Measurements from ENCODE around the gene GRID2. TPM values are rescaled to one million over a fixed set of nuclear protein-coding genes. Genes with fewer than 3 reads are reported as not detected.

GRID2 gene
- total and polyA plus RNA-seq, 9 of the 15 experiments (the other 6 are each of a cell fraction or from before 2014, with no cell fraction given): 0.04 TPM; not detected in 7

DNA sequence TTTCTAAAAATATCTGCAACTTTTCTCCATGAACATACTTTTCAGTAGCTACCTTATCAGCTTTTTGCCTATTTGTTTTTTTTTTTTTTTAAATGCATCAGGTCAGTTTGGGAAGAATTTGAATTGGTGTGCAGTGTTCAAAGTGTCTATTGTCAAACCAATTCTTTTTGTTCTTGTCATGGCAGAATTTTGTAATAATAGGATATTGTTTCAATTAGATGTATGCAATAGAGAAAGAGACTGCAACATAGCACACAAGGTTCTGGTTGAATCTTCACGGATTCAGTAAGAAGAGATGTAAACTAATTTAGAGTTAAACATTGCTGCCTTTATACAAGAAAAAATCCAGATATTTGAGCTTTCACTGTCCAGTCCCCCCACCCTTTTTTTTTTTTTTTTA is 277.1 kb downstream of the GRID2 start:
- in situ Hi-C loops (cut with MboI): no loop called here
- no peaks in the 10 kb centered on the region for H3K9me1 ChIP-seq (ENCODE audit: control insufficient read depth, insufficient read depth, low read length)
- DNase-seq (ENCODE audit: extremely low read depth in 1 of 4, low spot score in 3 of 4) (no peak), ATAC-seq (no peak), FAIRE-seq (no peak)
- no peak overlapping the region for H2AFZ ChIP-seq (ENCODE audit: low read depth, low read length)
- no peaks in the 10 kb centered on the region for H3K79me2 ChIP-seq (ENCODE audit: control insufficient read depth, insufficient read depth, low read length)
- H3K4me3 ChIP-seq: no peak overlapping the region
- intact Hi-C loops (cut with micrococcal nuclease): no loop called here
- no peak overlapping the region for H3K4me2 ChIP-seq (ENCODE audit: insufficient read depth, low read length)
- no peaks in the 10 kb centered on the region for H3K27me3 ChIP-seq (ENCODE audit: control insufficient read depth in 2 of 2, insufficient read depth in 2 of 2, low read length in 2 of 2)
- no peaks in the 10 kb centered on the region for H4K20me1 ChIP-seq (replicated peaks; ENCODE audit: control insufficient read depth, insufficient read depth, low read length)
- TF ChIP-seq ZNF197 (CRISPR knock-in tag; IDR thresholded peaks at IDR 0.05; ENCODE audit: low read depth) (no peak), PTTG1 (tag; IDR thresholded peaks at IDR 0.05; ENCODE audit: low read depth) (no peak), XRCC4 (IDR thresholded peaks at IDR 0.05; ENCODE audit: extremely low read depth, insufficient read depth, insufficient read length) (no peak), PML (IDR thresholded peaks at IDR 0.05; ENCODE audit: low read length) (no peak), CREB5 (CRISPR knock-in tag; IDR thresholded peaks at IDR 0.05) (no peak), TAF1 (IDR thresholded peaks at IDR 0.05; ENCODE audit: control insufficient read depth, extremely low read depth, insufficient read depth, low read length, severe bottlenecking) (no peak), NCOR1 (IDR thresholded peaks at IDR 0.05) (no peak), THRA (IDR thresholded peaks at IDR 0.05) (no peak)
- TF ChIP-seq, protein P1, sequence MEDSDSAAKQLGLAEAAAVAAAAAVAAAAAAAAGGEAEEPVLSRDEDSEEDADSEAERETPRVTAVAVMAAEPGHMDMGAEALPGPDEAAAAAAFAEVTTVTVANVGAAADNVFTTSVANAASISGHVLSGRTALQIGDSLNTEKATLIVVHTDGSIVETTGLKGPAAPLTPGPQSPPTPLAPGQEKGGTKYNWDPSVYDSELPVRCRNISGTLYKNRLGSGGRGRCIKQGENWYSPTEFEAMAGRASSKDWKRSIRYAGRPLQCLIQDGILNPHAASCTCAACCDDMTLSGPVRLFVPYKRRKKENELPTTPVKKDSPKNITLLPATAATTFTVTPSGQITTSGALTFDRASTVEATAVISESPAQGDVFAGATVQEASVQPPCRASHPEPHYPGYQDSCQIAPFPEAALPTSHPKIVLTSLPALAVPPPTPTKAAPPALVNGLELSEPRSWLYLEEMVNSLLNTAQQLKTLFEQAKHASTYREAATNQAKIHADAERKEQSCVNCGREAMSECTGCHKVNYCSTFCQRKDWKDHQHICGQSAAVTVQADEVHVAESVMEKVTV (CRISPR knock-in tag; IDR thresholded peaks at IDR 0.05): no peak
- H3K9ac ChIP-seq (ENCODE audit: insufficient read depth in 1 of 2, low read depth in 2 of 2, low read length in 2 of 2): no peak overlapping the region
- 0% methylated on average over 1 of the region's 1 CpG for WGBS (ENCODE audit: insufficient coverage, low coverage, missing lambda C conversion rate)
- H3K36me3 ChIP-seq (ENCODE audit: control insufficient read depth, insufficient read depth, low read length): no peaks in the 10 kb centered on the region
- no peaks in the 10 kb centered on the region for H3K4me1 ChIP-seq (replicated peaks in 1 of 2; ENCODE audit: control insufficient read depth in 2 of 2, insufficient read depth in 2 of 2, low read length in 2 of 2)
- H3K27ac ChIP-seq (ENCODE audit: extremely low read depth, low read depth, low read length): no peak overlapping the region
- CTCF ChIA-PET (ENCODE audit: low intra/inter-chr PET ratio): no interaction called here
- no TSS peak for BruUV-seq (replicated peaks)
- POLR2A ChIA-PET: no interaction called here
- no peaks in the 10 kb centered on the region; the same call in 1 of the 2 replicates for H3K9me3 ChIP-seq (replicated peaks; ENCODE audit: control insufficient read depth, insufficient read depth, low read depth, low read length)
